HEK293 (cell line): ENCODE measurements around the gene CD2BP2.

Source experiments
- GLI2 ChIP-seq: fragments of 450-650 bp; formaldehyde crosslinking; IDR thresholded peaks from 2 replicates; pipeline ENCODE4; 2017; ENCODE audit warnings: missing biosample characterization, missing genetic modification characterization, low read depth, borderline replicate concordance
- HOXA7 ChIP-seq: sonication (generic); formaldehyde crosslinking; IDR thresholded peaks from 2 replicates; pipeline ENCODE4 v1.8.1; 2022; ENCODE audit warnings: missing genetic modification reagents, borderline replicate concordance
- ZBTB17 ChIP-seq: fragments of 450-650 bp; formaldehyde crosslinking; IDR thresholded peaks from 2 replicates; pipeline ENCODE4 v1.5.1; 2016; ENCODE audit warnings: missing biosample characterization, missing genetic modification characterization
- ZFP37 ChIP-seq: fragments of 450-650 bp; formaldehyde crosslinking; IDR thresholded peaks from 2 replicates; pipeline ENCODE4 v1.5.1; 2016; ENCODE audit warnings: missing biosample characterization, missing genetic modification characterization
- ZNF354C ChIP-seq: fragments of 450-650 bp; formaldehyde crosslinking; IDR thresholded peaks from 2 replicates; pipeline ENCODE4 v1.5.1; 2016; ENCODE audit warnings: missing biosample characterization, missing genetic modification characterization, low read depth, borderline replicate concordance
- ZNF529 ChIP-seq: fragments of 450-650 bp; formaldehyde crosslinking; IDR thresholded peaks from 2 replicates; pipeline ENCODE4 v1.5.1; 2017; ENCODE audit warnings: missing genetic modification characterization, missing biosample characterization; ENCODE audit not compliant: insufficient replicate concordance
- ZNF561 ChIP-seq: fragments of 450-650 bp; IDR thresholded peaks from 2 replicates; pipeline ENCODE4 v1.5.1; 2018; ENCODE audit warnings: missing biosample characterization, missing genetic modification characterization, borderline replicate concordance
- TF ChIP-seq, protein P1 (sequence below): fragments of 450-650 bp; formaldehyde crosslinking; IDR thresholded peaks from 2 replicates; pipeline ENCODE4 v1.5.1; 2016; ENCODE audit warnings: missing biosample characterization, missing genetic modification characterization
- TF ChIP-seq, protein P2 (sequence below): sonication (generic); formaldehyde crosslinking; IDR thresholded peaks from 2 replicates; pipeline ENCODE4 v1.8.1; 2022; ENCODE audit warnings: mild to moderate bottlenecking, moderate library complexity, missing genetic modification reagents
- TF ChIP-seq, protein P3 (sequence below): fragments of 450-650 bp; formaldehyde crosslinking; IDR thresholded peaks from 2 replicates; pipeline ENCODE4 v1.5.1; 2016; ENCODE audit warnings: missing biosample characterization, missing genetic modification characterization, low read depth
- TF ChIP-seq, protein P4 (sequence below): fragments of 450-650 bp; formaldehyde crosslinking; IDR thresholded peaks from 2 replicates; pipeline ENCODE4 v1.5.1; 2016; ENCODE audit warnings: missing biosample characterization, missing genetic modification characterization

DNA sequence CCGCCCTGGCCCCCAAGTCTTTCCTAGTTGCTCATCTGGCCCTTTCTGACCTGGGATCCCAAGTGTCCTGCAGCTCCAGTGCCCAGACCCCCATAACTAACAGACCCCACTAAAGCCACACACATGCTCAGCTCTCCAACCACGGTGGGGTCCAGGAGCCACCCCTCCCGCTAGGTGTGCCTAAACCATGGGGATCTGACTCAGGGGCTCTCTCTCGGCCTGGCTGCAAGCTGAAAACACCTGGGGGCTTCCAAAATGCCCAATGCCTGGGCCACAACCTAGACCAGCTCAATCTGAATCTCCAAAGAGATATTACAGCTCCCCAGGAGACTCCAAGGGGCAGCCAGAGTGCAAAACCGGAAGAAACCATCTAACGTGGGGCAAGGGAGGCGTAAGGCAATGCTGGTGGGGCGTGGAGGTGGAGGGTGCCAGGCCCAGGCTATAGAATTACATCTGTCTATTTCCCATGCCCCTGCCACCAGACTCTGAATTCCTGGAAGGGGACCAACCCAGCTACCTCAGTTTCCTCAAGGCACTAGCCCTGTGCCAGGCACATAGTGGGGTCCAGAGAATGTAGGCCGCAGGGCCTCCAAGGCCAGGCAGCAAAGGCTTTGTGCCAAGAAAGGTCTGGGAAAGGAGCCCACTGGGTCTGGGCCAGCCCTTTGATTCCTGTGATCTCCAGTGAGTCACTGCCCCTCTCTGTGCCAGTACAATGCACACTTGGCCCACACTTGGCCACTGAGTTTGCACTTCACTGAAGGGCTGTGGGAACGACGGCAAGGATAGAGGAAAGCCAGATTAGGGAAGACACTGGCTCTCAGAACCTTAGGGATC is 3.3 kb downstream of the CD2BP2 start:
- TF ChIP-seq, protein P1, sequence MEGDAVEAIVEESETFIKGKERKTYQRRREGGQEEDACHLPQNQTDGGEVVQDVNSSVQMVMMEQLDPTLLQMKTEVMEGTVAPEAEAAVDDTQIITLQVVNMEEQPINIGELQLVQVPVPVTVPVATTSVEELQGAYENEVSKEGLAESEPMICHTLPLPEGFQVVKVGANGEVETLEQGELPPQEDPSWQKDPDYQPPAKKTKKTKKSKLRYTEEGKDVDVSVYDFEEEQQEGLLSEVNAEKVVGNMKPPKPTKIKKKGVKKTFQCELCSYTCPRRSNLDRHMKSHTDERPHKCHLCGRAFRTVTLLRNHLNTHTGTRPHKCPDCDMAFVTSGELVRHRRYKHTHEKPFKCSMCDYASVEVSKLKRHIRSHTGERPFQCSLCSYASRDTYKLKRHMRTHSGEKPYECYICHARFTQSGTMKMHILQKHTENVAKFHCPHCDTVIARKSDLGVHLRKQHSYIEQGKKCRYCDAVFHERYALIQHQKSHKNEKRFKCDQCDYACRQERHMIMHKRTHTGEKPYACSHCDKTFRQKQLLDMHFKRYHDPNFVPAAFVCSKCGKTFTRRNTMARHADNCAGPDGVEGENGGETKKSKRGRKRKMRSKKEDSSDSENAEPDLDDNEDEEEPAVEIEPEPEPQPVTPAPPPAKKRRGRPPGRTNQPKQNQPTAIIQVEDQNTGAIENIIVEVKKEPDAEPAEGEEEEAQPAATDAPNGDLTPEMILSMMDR (tag by site-specific recombination) = no peak
- TF ChIP-seq ZNF561 (tag by site-specific recombination) (no peak), ZFP37 (tag by site-specific recombination) (no peak), ZNF354C (no peak), HOXA7 (CRISPR knock-in tag) (no peak), ZNF529 (tag by site-specific recombination) (no peak), ZBTB17 (tag by site-specific recombination) (no peak), GLI2 (tag by site-specific recombination) (no peak)
- TF ChIP-seq, protein P2, sequence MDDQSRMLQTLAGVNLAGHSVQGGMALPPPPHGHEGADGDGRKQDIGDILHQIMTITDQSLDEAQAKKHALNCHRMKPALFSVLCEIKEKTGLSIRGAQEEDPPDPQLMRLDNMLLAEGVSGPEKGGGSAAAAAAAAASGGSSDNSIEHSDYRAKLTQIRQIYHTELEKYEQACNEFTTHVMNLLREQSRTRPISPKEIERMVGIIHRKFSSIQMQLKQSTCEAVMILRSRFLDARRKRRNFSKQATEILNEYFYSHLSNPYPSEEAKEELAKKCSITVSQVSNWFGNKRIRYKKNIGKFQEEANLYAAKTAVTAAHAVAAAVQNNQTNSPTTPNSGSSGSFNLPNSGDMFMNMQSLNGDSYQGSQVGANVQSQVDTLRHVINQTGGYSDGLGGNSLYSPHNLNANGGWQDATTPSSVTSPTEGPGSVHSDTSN (CRISPR knock-in tag) = no peak
- TF ChIP-seq, protein P3, sequence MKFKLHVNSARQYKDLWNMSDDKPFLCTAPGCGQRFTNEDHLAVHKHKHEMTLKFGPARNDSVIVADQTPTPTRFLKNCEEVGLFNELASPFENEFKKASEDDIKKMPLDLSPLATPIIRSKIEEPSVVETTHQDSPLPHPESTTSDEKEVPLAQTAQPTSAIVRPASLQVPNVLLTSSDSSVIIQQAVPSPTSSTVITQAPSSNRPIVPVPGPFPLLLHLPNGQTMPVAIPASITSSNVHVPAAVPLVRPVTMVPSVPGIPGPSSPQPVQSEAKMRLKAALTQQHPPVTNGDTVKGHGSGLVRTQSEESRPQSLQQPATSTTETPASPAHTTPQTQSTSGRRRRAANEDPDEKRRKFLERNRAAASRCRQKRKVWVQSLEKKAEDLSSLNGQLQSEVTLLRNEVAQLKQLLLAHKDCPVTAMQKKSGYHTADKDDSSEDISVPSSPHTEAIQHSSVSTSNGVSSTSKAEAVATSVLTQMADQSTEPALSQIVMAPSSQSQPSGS = no peak
- TF ChIP-seq, protein P4, sequence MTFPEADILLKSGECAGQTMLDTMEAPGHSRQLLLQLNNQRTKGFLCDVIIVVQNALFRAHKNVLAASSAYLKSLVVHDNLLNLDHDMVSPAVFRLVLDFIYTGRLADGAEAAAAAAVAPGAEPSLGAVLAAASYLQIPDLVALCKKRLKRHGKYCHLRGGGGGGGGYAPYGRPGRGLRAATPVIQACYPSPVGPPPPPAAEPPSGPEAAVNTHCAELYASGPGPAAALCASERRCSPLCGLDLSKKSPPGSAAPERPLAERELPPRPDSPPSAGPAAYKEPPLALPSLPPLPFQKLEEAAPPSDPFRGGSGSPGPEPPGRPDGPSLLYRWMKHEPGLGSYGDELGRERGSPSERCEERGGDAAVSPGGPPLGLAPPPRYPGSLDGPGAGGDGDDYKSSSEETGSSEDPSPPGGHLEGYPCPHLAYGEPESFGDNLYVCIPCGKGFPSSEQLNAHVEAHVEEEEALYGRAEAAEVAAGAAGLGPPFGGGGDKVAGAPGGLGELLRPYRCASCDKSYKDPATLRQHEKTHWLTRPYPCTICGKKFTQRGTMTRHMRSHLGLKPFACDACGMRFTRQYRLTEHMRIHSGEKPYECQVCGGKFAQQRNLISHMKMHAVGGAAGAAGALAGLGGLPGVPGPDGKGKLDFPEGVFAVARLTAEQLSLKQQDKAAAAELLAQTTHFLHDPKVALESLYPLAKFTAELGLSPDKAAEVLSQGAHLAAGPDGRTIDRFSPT (tag by site-specific recombination) = no peak
